Activated B cell treated with CpG ODN at 0.5 μM for 24 hours (primary cell): Measurements from ENCODE around the gene PASK. TPM values are rescaled to one million over a fixed set of nuclear protein-coding genes. Genes with fewer than 3 reads are reported as not detected.

Experiments used
- ATAC-seq: fragments of 200-7000 bp; cut with Tn5 transposase; one replicate; pipeline ENCODE4 v1.10.0; 2021; ENCODE audit warnings: low read depth, mild to moderate bottlenecking, moderate library complexity
- CTCF ChIA-PET: fragments of 350-600 bp; sonication (Branson Sonifier 250); formaldehyde crosslinking; loops from one replicate; lab custom pipeline; 2021; ENCODE audit warnings: antibody characterized with exemption; lab: Charles Lee
- POLR2A ChIA-PET: fragments of 350-600 bp; sonication (Branson Sonifier 250); formaldehyde crosslinking; loops from one replicate; lab custom pipeline; 2021; ENCODE audit warnings: antibody characterized with exemption; lab: Charles Lee
- DNase-seq: peaks from one replicate; pipeline ENCODE4 v3.0.0; 2022
- H3K27ac Mint-ChIP-seq: one replicate; pipeline ENCODE4 v1.8.0; 2020; ENCODE audit warnings: mixed read lengths
- H3K27me3 Mint-ChIP-seq: one replicate; pipeline ENCODE4 v1.8.0; 2021; ENCODE audit warnings: mixed read lengths
- H3K36me3 Mint-ChIP-seq: one replicate; pipeline ENCODE4 v1.8.0; 2021; ENCODE audit warnings: low read depth, mixed read lengths
- H3K4me1 Mint-ChIP-seq: one replicate; pipeline ENCODE4 v1.8.0; 2021; ENCODE audit warnings: mixed read lengths
- H3K4me3 Mint-ChIP-seq: one replicate; pipeline ENCODE4 v1.8.0; 2020; ENCODE audit warnings: mild to moderate bottlenecking, mixed read lengths
- H3K9me3 Mint-ChIP-seq: one replicate; pipeline ENCODE4 v1.8.0; 2020; ENCODE audit warnings: mixed read lengths
- intact Hi-C: fragments of 100-400 bp; cut with micrococcal nuclease; formaldehyde crosslinking; loops from one replicate; pipeline ENCODE4 v1.15.1; 2024
- total RNA-seq: library from RNA; stranded (reverse); gene quantifications from 2 replicates; pipeline ENCODE4 v1.2.3, GENCODE V29; 2022
- TF ChIP-seq, protein P1 (sequence below): fragments of 200-600 bp; IDR thresholded peaks from one replicate; pipeline ENCODE4 v1.8.0; 2022; ENCODE audit warnings: antibody characterized with exemption, mild to moderate bottlenecking

The PASK gene
- total RNA-seq, 1 donor from 2014 or later = 150 TPM

GRCh38 chr2:241185961-241186360 is 36.7 kb upstream of the PASK start:
- Mint-ChIP-seq H3K4me3 (no peak overlapping the region), H3K27ac (no peak overlapping the region), H3K4me1 (peaks cover 9% of the 10 kb centered on the region), H3K27me3 (no peaks in the 10 kb centered on the region), H3K36me3 (peaks cover 20% of the 10 kb centered on the region), H3K9me3 (no peaks in the 10 kb centered on the region)
- intact Hi-C loops = no loop called here
- CTCF ChIA-PET = no interaction called here
- ATAC-seq (no peak), DNase-seq (no peak)
- TF ChIP-seq, protein P1, sequence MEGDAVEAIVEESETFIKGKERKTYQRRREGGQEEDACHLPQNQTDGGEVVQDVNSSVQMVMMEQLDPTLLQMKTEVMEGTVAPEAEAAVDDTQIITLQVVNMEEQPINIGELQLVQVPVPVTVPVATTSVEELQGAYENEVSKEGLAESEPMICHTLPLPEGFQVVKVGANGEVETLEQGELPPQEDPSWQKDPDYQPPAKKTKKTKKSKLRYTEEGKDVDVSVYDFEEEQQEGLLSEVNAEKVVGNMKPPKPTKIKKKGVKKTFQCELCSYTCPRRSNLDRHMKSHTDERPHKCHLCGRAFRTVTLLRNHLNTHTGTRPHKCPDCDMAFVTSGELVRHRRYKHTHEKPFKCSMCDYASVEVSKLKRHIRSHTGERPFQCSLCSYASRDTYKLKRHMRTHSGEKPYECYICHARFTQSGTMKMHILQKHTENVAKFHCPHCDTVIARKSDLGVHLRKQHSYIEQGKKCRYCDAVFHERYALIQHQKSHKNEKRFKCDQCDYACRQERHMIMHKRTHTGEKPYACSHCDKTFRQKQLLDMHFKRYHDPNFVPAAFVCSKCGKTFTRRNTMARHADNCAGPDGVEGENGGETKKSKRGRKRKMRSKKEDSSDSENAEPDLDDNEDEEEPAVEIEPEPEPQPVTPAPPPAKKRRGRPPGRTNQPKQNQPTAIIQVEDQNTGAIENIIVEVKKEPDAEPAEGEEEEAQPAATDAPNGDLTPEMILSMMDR = no peak
- POLR2A ChIA-PET = no interaction called here

DNA sequence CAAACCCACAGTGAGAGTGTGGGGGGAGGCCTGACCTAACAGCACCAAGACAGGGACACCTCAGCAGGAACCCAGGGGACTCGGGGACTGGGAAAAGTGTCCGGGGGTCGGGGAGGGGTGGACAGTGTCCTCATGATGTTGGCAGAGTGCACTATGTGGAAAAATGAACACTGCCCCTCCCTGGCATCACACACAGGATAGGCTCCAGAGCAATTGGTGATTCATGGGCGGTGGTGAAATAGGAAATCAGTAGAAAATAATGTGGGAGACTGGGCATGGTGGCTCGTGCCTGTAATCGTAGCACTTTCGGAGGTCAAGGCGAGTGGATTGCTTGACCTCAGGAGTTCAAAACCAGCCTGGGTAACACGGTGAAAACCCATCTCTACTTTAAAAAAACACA is 35.6 kb upstream of the PASK start:
- no peak overlapping the region for H3K27ac Mint-ChIP-seq
- peaks cover 9% of the 10 kb centered on the region for H3K4me1 Mint-ChIP-seq
- CTCF ChIA-PET = no interaction called here
- POLR2A ChIA-PET = no interaction called here
- H3K9me3 Mint-ChIP-seq = no peaks in the 10 kb centered on the region
- intact Hi-C loops = no loop called here
- H3K27me3 Mint-ChIP-seq = no peaks in the 10 kb centered on the region
- no peak overlapping the region for H3K4me3 Mint-ChIP-seq
- no peak for ATAC-seq
- no peak for DNase-seq
- peaks cover 24% of the 10 kb centered on the region for H3K36me3 Mint-ChIP-seq
- TF ChIP-seq, protein P1 = no peak

DNA sequence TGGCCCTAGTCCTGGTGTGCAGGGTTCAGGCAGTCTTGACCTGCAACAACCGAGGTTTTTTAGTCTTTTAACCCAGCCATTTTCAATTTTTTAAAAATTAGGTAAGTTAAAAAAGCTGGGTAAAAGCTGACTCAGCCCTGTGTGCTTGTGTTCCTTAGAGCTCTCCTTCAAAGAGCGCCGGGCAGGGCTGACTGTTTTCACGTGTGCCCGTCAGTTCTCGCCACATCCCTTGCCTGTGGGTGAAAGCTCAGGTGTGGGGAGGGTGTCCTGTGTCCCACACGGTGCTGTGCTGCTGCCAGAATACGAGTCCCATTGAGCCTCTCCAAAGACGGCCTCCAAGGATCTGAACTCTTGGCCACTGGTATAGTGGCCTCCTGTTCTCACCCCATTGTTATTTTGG is 33.9 kb upstream of the PASK start:
- Mint-ChIP-seq H3K4me3 (no peak overlapping the region), H3K27ac (no peak overlapping the region), H3K27me3 (no peaks in the 10 kb centered on the region), H3K9me3 (no peaks in the 10 kb centered on the region), H3K36me3 (peaks cover 37% of the 10 kb centered on the region), H3K4me1 (peaks cover 5% of the 10 kb centered on the region)
- TF ChIP-seq, protein P1 = no peak
- DNase-seq (no peak), ATAC-seq (no peak)
- intact Hi-C loops = no loop called here
- ChIA-PET POLR2A (no interaction called here), CTCF (no interaction called here)

GRCh38 chr2:241182531-241183133 is 33.4 kb upstream of the PASK start:
- DNase-seq (no peak), ATAC-seq (no peak)
- no peak overlapping the region for H3K27ac Mint-ChIP-seq
- POLR2A ChIA-PET = no interaction called here
- intact Hi-C loops = no loop called here
- TF ChIP-seq, protein P1 = no peak
- H3K36me3 Mint-ChIP-seq = peaks cover 40% of the 10 kb centered on the region
- H3K9me3 Mint-ChIP-seq = no peaks in the 10 kb centered on the region
- no peak overlapping the region for H3K4me3 Mint-ChIP-seq
- CTCF ChIA-PET = no interaction called here
- no peaks in the 10 kb centered on the region for H3K27me3 Mint-ChIP-seq
- peaks cover 2% of the 10 kb centered on the region for H3K4me1 Mint-ChIP-seq

DNA sequence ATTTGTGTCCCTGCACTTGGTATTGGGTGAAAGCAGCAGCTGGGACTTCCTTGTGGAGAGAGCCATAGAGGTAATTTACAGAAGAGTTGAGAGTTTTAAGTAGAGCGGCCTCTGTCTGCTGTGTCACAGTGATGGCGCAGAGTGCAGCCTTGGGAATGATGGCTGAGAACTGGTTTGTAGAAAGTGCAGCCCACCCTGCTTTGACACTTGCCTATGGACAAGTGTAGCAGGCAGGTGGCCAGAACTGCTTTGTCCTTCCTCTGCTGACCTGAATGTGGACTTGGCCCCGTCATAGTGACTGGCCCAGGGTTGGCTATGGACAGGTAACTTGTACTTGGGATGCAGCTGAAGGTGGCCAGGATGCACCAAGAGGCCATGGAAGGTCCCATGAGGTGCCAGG is 32.9 kb upstream of the PASK start:
- H3K4me1 Mint-ChIP-seq = no peaks in the 10 kb centered on the region
- intact Hi-C loops = no loop called here
- TF ChIP-seq, protein P1 = no peak
- DNase-seq = no peak
- H3K27me3 Mint-ChIP-seq = no peaks in the 10 kb centered on the region
- ATAC-seq = no peak
- POLR2A ChIA-PET = no interaction called here
- H3K9me3 Mint-ChIP-seq = no peaks in the 10 kb centered on the region
- CTCF ChIA-PET = no interaction called here
- peaks cover 43% of the 10 kb centered on the region for H3K36me3 Mint-ChIP-seq
- no peak overlapping the region for H3K4me3 Mint-ChIP-seq
- no peak overlapping the region for H3K27ac Mint-ChIP-seq
